PC-3 (cell line): Measurements from ENCODE around the gene SLC47A2. TPM values are rescaled to one million over a fixed set of nuclear protein-coding genes. Genes with fewer than 3 reads are reported as not detected.
"Not testable (repeated sequence)": the region's sequence is repeated elsewhere in the genome, so short reads cannot be mapped to it uniquely, and the experiment has no call there.

Experiments
- ATAC-seq: fragments of 200-7000 bp; cut with Tn5 transposase; 2 replicates; pipeline ENCODE4 v1.9.1; 2020; ENCODE audit warnings: mild to moderate bottlenecking, moderate library complexity
- Bru-seq: library from RNA; stranded (reverse); fragments of 400-500 nt; gene quantifications from one replicate; lab custom pipeline; 2021; lab: Mats Ljungman, UMichigan
- BruChase-seq, 2 experiments: library from RNA; stranded (reverse); fragments of 400-500 nt; gene quantifications; one replicate each; lab custom pipeline; 2021; lab: Mats Ljungman, UMichigan
- BruUV-seq: library from RNA; stranded (reverse); fragments of 400-500 nt; replicated peaks from 2 replicates; lab custom pipeline; 2021; lab: Mats Ljungman, UMichigan
- CTCF ChIA-PET: fragments of 300-600 bp; sonication (Branson Sonifier 250); formaldehyde crosslinking; loops from one replicate; lab custom pipeline; 2022; ENCODE audit warnings: antibody characterized with exemption; lab: Charles Lee
- POLR2A ChIA-PET: fragments of 300-600 bp; sonication (Branson Sonifier 250); formaldehyde crosslinking; loops from one replicate; lab custom pipeline; 2022; ENCODE audit warnings: antibody characterized with exemption; ENCODE audit not compliant: unreplicated experiment; lab: Charles Lee
- DNase-seq: peaks from one replicate; pipeline ENCODE4 v3.0.0-alpha.2; 2015
- H2AFZ ChIP-seq: fragments of 300-600 bp; sonication (generic); 2 replicates; pipeline ENCODE4 v1.6.0; 2016; ENCODE audit warnings: antibody characterized with exemption, low read length
- H3F3A ChIP-seq: fragments of 300-600 bp; sonication (generic); one replicate; pipeline ENCODE4 v1.6.0; 2017; ENCODE audit warnings: antibody characterized with exemption, low read length, control low read depth, mild to moderate bottlenecking; ENCODE audit not compliant: unreplicated experiment
- H3K27ac ChIP-seq: fragments of 300-600 bp; sonication (generic); 2 replicates; pipeline ENCODE4 v1.5.1; 2016; ENCODE audit warnings: mild to moderate bottlenecking, low read length
- H3K27me3 ChIP-seq: fragments of 300-600 bp; sonication (generic); 2 replicates; pipeline ENCODE4 v1.6.1; 2016; ENCODE audit warnings: low read length, mixed read lengths
- H3K36me3 ChIP-seq: fragments of 300-600 bp; sonication (generic); 2 replicates; pipeline ENCODE4 v1.6.1; 2016; ENCODE audit warnings: low read depth, mixed run types, low read length, mixed read lengths
- H3K4me1 ChIP-seq: fragments of 300-600 bp; sonication (generic); 2 replicates; pipeline ENCODE4 v1.5.1; 2016; ENCODE audit warnings: low read length; ENCODE audit not compliant: insufficient read depth
- H3K4me2 ChIP-seq: fragments of 300-600 bp; sonication (generic); 2 replicates; pipeline ENCODE4 v1.6.0; 2016; ENCODE audit warnings: low read length
- H3K4me3 ChIP-seq: fragments of 300-600 bp; sonication (generic); 2 replicates; pipeline ENCODE4 v1.5.1; 2016; ENCODE audit warnings: mild to moderate bottlenecking, low read length, mixed read lengths
- H3K79me2 ChIP-seq: fragments of 300-600 bp; sonication (generic); 2 replicates; pipeline ENCODE4 v1.6.1; 2017; ENCODE audit warnings: low read length, mixed read lengths
- H3K9ac ChIP-seq: fragments of 300-600 bp; sonication (generic); 2 replicates; pipeline ENCODE4 v1.6.0; 2016; ENCODE audit warnings: mild to moderate bottlenecking, low read length
- H3K9me2 ChIP-seq: fragments of 300-600 bp; sonication (generic); replicated peaks from 2 replicates; pipeline ENCODE4 v1.6.1; 2016; ENCODE audit warnings: mixed run types, low read length, mixed read lengths
- H3K9me3 ChIP-seq: fragments of 300-600 bp; sonication (generic); 2 replicates; pipeline ENCODE4 v1.6.1; 2016; ENCODE audit warnings: low read length, mixed read lengths
- H4K20me1 ChIP-seq: fragments of 300-600 bp; sonication (generic); 2 replicates; pipeline ENCODE4 v1.6.1; 2016; ENCODE audit warnings: low read length, mixed read lengths
- CTCF ChIP-seq: fragments of 300-600 bp; sonication (generic); conservative IDR thresholded peaks from 2 replicates; pipeline ENCODE4 v1.5.1; 2017; ENCODE audit warnings: antibody characterized with exemption, low read depth, mild to moderate bottlenecking, low read length
- EZH2 ChIP-seq: fragments of 300-600 bp; sonication (generic); IDR thresholded peaks from one replicate; pipeline ENCODE4 v1.6.1; 2017; ENCODE audit warnings: antibody characterized with exemption, mild to moderate bottlenecking, low read length; ENCODE audit not compliant: unreplicated experiment
- EZH2phosphoT487 ChIP-seq: fragments of 300-600 bp; sonication (generic); IDR thresholded peaks from 2 replicates; pipeline ENCODE4 v1.6.1; 2018; ENCODE audit warnings: mild to moderate bottlenecking, antibody characterized with exemption, low read length, borderline replicate concordance
- intact Hi-C: fragments of 100-400 bp; cut with micrococcal nuclease; formaldehyde crosslinking; loops from 2 replicates; pipeline ENCODE4 v1.9.0; 2023
- long read RNA-seq: library from polyadenylated mRNA; unstranded; transcript quantifications from one replicate; pipeline ENCODE4 v2.0.0, GENCODE V29; 2021; ENCODE audit not compliant: unreplicated experiment
- total RNA-seq: library from RNA; depleted of rRNA; stranded (reverse); fragments of >200 nt; gene quantifications from 2 replicates; pipeline ENCODE4 v1.2.3, GENCODE V29; 2014; rRNA removed

Gene SLC47A2, protein sequence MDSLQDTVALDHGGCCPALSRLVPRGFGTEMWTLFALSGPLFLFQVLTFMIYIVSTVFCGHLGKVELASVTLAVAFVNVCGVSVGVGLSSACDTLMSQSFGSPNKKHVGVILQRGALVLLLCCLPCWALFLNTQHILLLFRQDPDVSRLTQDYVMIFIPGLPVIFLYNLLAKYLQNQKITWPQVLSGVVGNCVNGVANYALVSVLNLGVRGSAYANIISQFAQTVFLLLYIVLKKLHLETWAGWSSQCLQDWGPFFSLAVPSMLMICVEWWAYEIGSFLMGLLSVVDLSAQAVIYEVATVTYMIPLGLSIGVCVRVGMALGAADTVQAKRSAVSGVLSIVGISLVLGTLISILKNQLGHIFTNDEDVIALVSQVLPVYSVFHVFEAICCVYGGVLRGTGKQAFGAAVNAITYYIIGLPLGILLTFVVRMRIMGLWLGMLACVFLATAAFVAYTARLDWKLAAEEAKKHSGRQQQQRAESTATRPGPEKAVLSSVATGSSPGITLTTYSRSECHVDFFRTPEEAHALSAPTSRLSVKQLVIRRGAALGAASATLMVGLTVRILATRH
- total RNA-seq (0.17 TPM in 1 of 2 replicates, not detected in the other), Bru-seq, nascent RNA (percentile 4 among the genes with signal in this experiment), BruChase-seq, experiment 1, labeled RNA remaining after a 6-hour chase (percentile 4 among the genes with signal in this experiment), BruChase-seq, experiment 2, labeled RNA remaining after a 2-hour chase (percentile 4 among the genes with signal in this experiment)
- long read RNA-seq, result 0 reads

- DNase-seq, result peak; percentile 26
- H3K4me2 ChIP-seq, result no peak within 1 kb of the TSS
Measured at GRCh38 chr17:19716108-19717030, at the start of gene SLC47A2. Gene SLC47A2, minus strand, starts transcription at chr17:19716584. Its CDS starts 29 bp downstream, at chr17:19716555.

DNA sequence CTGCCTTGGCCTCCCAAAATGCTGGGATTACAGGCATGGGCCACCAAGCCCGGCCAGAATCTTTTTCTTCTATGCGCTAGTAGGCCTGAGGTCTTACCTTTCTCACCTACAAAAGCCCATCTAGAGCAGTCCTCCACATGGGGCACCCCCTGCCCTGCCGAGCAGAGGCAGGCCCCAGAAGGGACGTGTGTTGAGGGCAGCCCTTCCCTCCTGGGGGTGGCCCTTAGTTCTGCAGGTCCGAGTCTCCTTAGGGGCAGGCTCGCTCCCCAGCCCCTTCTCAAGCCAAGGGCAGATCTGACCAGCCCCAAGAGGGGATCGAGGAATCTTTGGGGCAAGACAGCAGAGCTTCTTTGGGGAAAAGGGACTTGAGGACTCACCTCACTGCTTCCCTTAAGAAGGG, 49.6 kb upstream of the SLC47A2 start:
- no peaks in the 10 kb centered on the region for H3K9me3 ChIP-seq
- no peaks in the 10 kb centered on the region for H3K27me3 ChIP-seq
- ChIA-PET POLR2A (no interaction called here), CTCF (interaction anchor here (1.3 kb wide), 1 partner anchor 257 kb away, joined by 4 read pairs; no protein-coding TSS in a partner anchor)
- peaks cover 12% of the 10 kb centered on the region for H3K4me1 ChIP-seq
- H3K36me3 ChIP-seq, result no peaks in the 10 kb centered on the region
- H2AFZ ChIP-seq, result no peak overlapping the region
- H3K9ac ChIP-seq, result no peak overlapping the region
- no peak overlapping the region for H3K4me3 ChIP-seq
- H3K4me2 ChIP-seq, result no peak overlapping the region
- no peaks in the 10 kb centered on the region for H3K9me2 ChIP-seq
- ATAC-seq (no peak), DNase-seq (no peak)
- no peaks in the 10 kb centered on the region for H3K79me2 ChIP-seq
- TF ChIP-seq CTCF (no peak), EZH2phosphoT487 (no peak), EZH2 (no peak)
- intact Hi-C loops, result loop anchor here (1.0 to 10.0 kb wide), 3 partner anchors 119 to 401 kb away; partner anchors contain the start of genes ALDH3A2 and B9D1
- BruUV-seq, result no TSS peak
- no peaks in the 10 kb centered on the region for H3F3A ChIP-seq
- no peak overlapping the region for H3K27ac ChIP-seq
- H4K20me1 ChIP-seq, result no peaks in the 10 kb centered on the region

More at GRCh38 chr17:19716108-19717030, at the start of gene SLC47A2:
- BruUV-seq, result no TSS peak
- intact Hi-C loops, result no loop called here
- ChIA-PET POLR2A (no interaction called here), CTCF (no interaction called here)
- H3K9me3 ChIP-seq, result no peaks in the 10 kb centered on the region
- H3F3A ChIP-seq, result no peaks in the 10 kb centered on the region
- H3K79me2 ChIP-seq, result no peaks in the 10 kb centered on the region
- H3K36me3 ChIP-seq, result no peaks in the 10 kb centered on the region
- TF ChIP-seq EZH2, result no peak
- TF ChIP-seq EZH2phosphoT487, result no peak
- TF ChIP-seq CTCF, result no peak
- no peak within 1 kb of the TSS for H3K9ac ChIP-seq
- no peaks in the 10 kb centered on the region for H3K27me3 ChIP-seq
- peaks cover 26% of the 10 kb centered on the region for H3K4me1 ChIP-seq
- no peak within 1 kb of the TSS for H2AFZ ChIP-seq
- H3K27ac ChIP-seq, result no peak within 1 kb of the TSS
- H3K4me3 ChIP-seq, result no peak within 1 kb of the TSS
- peak; percentile 30; the same call in 1 of the 2 replicates for ATAC-seq
- H4K20me1 ChIP-seq, result no peaks in the 10 kb centered on the region
- no peaks in the 10 kb centered on the region for H3K9me2 ChIP-seq

DNA sequence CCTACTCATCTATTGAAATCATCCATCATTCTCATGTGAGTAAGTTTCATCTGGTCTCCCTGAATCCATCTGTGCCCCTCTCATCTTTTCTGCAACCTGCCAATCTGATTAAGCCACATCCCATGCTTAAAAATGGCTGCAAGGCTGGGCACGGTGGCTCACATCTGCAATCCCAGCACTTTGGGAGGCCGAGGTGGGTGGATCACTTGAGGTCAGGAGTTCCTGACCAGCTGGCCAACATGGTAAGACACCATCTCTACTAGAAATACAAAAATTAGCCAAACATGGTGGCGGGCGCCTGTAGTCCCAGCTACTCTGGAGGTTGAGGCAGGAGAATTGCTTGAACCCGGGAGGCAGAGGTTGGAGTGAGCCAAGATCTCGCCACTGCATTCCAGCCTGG, 47.6 kb upstream of the SLC47A2 start:
- CTCF ChIA-PET, BruUV-seq, ATAC-seq, H3K36me3 ChIP-seq, H2AFZ ChIP-seq, H4K20me1 ChIP-seq, H3K4me1 ChIP-seq, DNase-seq, H3F3A ChIP-seq, H3K27ac ChIP-seq, H3K27me3 ChIP-seq, H3K4me3 ChIP-seq, H3K79me2 ChIP-seq, H3K9ac ChIP-seq, H3K9me3 ChIP-seq, H3K9me2 ChIP-seq, H3K4me2 ChIP-seq: not testable (repeated sequence)
- intact Hi-C loops, result loop anchor here (10.0 kb wide), 1 partner anchor 399 kb away; the partner anchor contains the start of gene B9D1
- POLR2A ChIA-PET, result interaction anchor here (0.6 kb wide), 1 partner anchor 9 kb away, joined by 4 read pairs; no protein-coding TSS in a partner anchor
